NK-92 treated with Interleukin-12 subunit alpha and Interleukin-12 subunit beta, amount 100 ng/mL, for 24 hours (cell line): ENCODE measurements around the gene AHNAK2.

Source experiments
- DNase-seq: peaks from one replicate; lab custom pipeline; 2025; lab: John Stamatoyannopoulos, UW

The AHNAK2 gene

GRCh38 chr14:105011312-105011990 lies 33.3 kb upstream of the AHNAK2 start:
- DNase-seq = no peak

- no peak for DNase-seq
Measured at GRCh38 chr14:105010891-105011291, 32.7 kb upstream of the AHNAK2 start.

- DNase-seq = no peak
Measured at GRCh38 chr14:105010106-105010505, 31.9 kb upstream of the AHNAK2 start.

GRCh38 chr14:105007593-105008264 lies 29.6 kb upstream of the AHNAK2 start:
- no peak for DNase-seq

GRCh38 chr14:105006831-105007592 lies 28.8 kb upstream of the AHNAK2 start:
- DNase-seq = no peak

- DNase-seq = no peak
Measured at GRCh38 chr14:105005929-105006830, 28.0 kb upstream of the AHNAK2 start.

GRCh38 chr14:105005329-105005928 lies 27.3 kb upstream of the AHNAK2 start:
- DNase-seq = no peak

GRCh38 chr14:104999361-104999760 lies 21.2 kb upstream of the AHNAK2 start:
- DNase-seq = no peak

- DNase-seq = no peak
Measured at GRCh38 chr14:104998801-104999200, 20.6 kb upstream of the AHNAK2 start.

GRCh38 chr14:104996483-104996882 lies 18.3 kb upstream of the AHNAK2 start:
- no peak for DNase-seq

- no peak for DNase-seq
Measured at GRCh38 chr14:104996032-104996431, 17.9 kb upstream of the AHNAK2 start.

- DNase-seq = no peak
Measured at GRCh38 chr14:104994978-104995377, 16.8 kb upstream of the AHNAK2 start.

- DNase-seq = no peak
Measured at GRCh38 chr14:104993808-104994591, 15.8 kb upstream of the AHNAK2 start.

GRCh38 chr14:104993306-104993705 lies 15.1 kb upstream of the AHNAK2 start:
- DNase-seq = no peak

GRCh38 chr14:104992501-104992900 lies 14.3 kb upstream of the AHNAK2 start:
- no peak for DNase-seq

- DNase-seq = no peak
Measured at GRCh38 chr14:104991896-104992230, 13.7 kb upstream of the AHNAK2 start.

- DNase-seq = no peak
Measured at GRCh38 chr14:104989951-104990303, 11.8 kb upstream of the AHNAK2 start.

GRCh38 chr14:104989236-104989950 lies 11.2 kb upstream of the AHNAK2 start:
- no peak for DNase-seq

- no peak for DNase-seq
Measured at GRCh38 chr14:104986487-104987164, 8.5 kb upstream of the AHNAK2 start.
